Measurements from ENCODE around the gene DIDO1.

The DIDO1 gene

DNA sequence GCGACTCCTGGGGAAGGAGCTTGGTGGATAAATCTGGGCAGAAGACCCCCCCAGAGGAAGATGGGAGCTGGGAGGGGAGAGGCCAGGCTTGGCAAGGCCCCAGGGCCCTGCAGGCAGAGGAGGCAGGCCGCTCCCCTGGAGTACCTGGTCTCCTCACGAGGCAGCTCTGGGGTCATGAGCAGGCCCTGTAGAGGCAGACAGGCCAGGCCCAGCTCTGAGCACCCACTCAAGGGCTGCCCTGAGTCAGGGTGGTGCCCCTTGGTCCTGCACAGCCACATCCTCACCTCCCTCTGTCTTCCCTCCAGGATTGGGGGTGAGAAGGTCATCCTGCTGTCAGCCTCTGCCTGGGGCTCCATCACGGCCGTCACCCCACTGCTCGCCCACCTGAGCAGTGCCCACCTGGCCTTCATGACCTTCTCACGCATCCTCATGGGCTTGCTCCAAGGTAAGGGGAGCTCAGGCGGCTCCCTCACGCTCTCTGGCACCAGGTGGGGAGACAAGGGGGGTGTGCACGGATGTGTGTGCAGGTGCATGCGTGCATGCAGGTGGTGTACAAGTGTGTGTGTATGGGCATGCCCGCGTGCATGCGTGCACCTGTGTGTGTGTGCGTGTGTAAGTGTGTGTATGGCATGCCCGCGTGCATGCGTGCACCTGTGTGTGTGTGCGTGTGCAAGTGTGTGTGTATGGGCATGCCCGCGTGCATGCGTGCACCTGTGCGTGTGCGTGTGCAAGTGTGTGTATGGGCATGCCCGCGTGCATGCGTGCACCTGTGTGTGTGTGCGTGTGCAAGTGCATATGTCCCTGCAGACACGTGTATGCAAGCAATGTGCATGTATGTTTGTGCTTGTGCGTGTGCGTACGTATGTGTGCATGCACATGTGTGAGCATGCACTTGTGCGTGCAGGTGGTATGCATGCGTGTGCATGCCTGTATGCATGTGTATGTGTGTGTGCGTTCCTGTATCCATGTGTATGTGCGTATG, 31.1 kb upstream of the DIDO1 start:
- H3K18ac ChIP-seq (ENCODE audit: low read length), result no peak overlapping the region
- H2AK5ac ChIP-seq (ENCODE audit: low read length), result no peak overlapping the region
- H4K12ac ChIP-seq (ENCODE audit: low read depth, low read length), result no peak overlapping the region
- peak overlapping the region; percentile 54 for H3K4me3 ChIP-seq (ENCODE audit: low read depth, low read length)
- no peak overlapping the region for H3K4me2 ChIP-seq (ENCODE audit: low read length)
- H3K36me3 ChIP-seq (ENCODE audit: control insufficient read depth in 1 of 2, insufficient read depth in 2 of 2, low read length in 2 of 2), result peaks cover 0 to 2% of the 10 kb centered on the region in 2 experiments
- no peaks in the 10 kb centered on the region for H3K27me3 ChIP-seq (ENCODE audit: insufficient read depth, low read length)
- no peak overlapping the region for H3K4ac ChIP-seq (ENCODE audit: low read depth, low read length)
- DNase-seq, result no peak
- H3K79me1 ChIP-seq (ENCODE audit: low read length), result no peaks in the 10 kb centered on the region
- no peak overlapping the region for H4K91ac ChIP-seq (ENCODE audit: low read depth, low read length)
- H2BK12ac ChIP-seq (ENCODE audit: low read length), result no peak overlapping the region
- H3K9me3 ChIP-seq (ENCODE audit: insufficient read depth, low read depth, low read length), result peaks cover 3% of the 10 kb centered on the region
- peaks cover 13 to 15% of the 10 kb centered on the region in 2 experiments for H3K4me1 ChIP-seq (ENCODE audit: control insufficient read depth in 1 of 2, insufficient read depth in 2 of 2, low read length in 2 of 2)
- no peaks in the 10 kb centered on the region for H3K79me2 ChIP-seq (ENCODE audit: control insufficient read depth, insufficient read depth, low read length, poor library complexity)
- no peak overlapping the region for H3K27ac ChIP-seq (ENCODE audit: low read depth, low read length)
- no CpG with 5 or more reads among the region's 36 CpGs for WGBS (ENCODE audit: extremely low coverage, insufficient coverage, insufficient read length)
- H2BK120ac ChIP-seq (ENCODE audit: insufficient read depth, low read length, poor library complexity), result no peak overlapping the region
- H3K14ac ChIP-seq (ENCODE audit: low read length), result no peak overlapping the region
- H3K23ac ChIP-seq (ENCODE audit: low read length), result peak overlapping the region; percentile 88
- no peak overlapping the region for H4K8ac ChIP-seq (ENCODE audit: low read depth, low read length)
- peak overlapping the region; percentile 65 for H3K9ac ChIP-seq (ENCODE audit: low read length)
- H2BK5ac ChIP-seq (ENCODE audit: low read depth, low read length, poor library complexity), result no peak overlapping the region
- no peak overlapping the region for H2AFZ ChIP-seq (ENCODE audit: insufficient read depth, low read length, poor library complexity)

- Histone ChIP-seq H3K27ac (ENCODE audit: low read depth, low read length) (no peak overlapping the region), H2AFZ (ENCODE audit: insufficient read depth, low read length, poor library complexity) (no peak overlapping the region), H2BK5ac (ENCODE audit: low read depth, low read length, poor library complexity) (no peak overlapping the region), H2AK5ac (ENCODE audit: low read length) (no peak overlapping the region), H3K36me3 (ENCODE audit: control insufficient read depth in 1 of 2, insufficient read depth in 2 of 2, low read length in 2 of 2) (peaks cover 0 to 2% of the 10 kb centered on the region in 2 experiments), H3K4me1 (ENCODE audit: control insufficient read depth in 1 of 2, insufficient read depth in 2 of 2, low read length in 2 of 2) (peaks cover 13 to 18% of the 10 kb centered on the region in 2 experiments), H2BK120ac (ENCODE audit: insufficient read depth, low read length, poor library complexity) (no peak overlapping the region), H3K18ac (ENCODE audit: low read length) (no peak overlapping the region), H3K79me2 (ENCODE audit: control insufficient read depth, insufficient read depth, low read length, poor library complexity) (no peaks in the 10 kb centered on the region), H4K12ac (ENCODE audit: low read depth, low read length) (no peak overlapping the region), H3K9ac (ENCODE audit: low read length) (no peak overlapping the region), H4K91ac (ENCODE audit: low read depth, low read length) (no peak overlapping the region), H2BK12ac (ENCODE audit: low read length) (no peak overlapping the region), H3K79me1 (ENCODE audit: low read length) (no peaks in the 10 kb centered on the region), H3K4me3 (ENCODE audit: low read depth, low read length) (no peak overlapping the region), H3K4ac (ENCODE audit: low read depth, low read length) (no peak overlapping the region), H3K14ac (ENCODE audit: low read length) (no peak overlapping the region), H4K8ac (ENCODE audit: low read depth, low read length) (no peak overlapping the region), H3K23ac (ENCODE audit: low read length) (no peak overlapping the region), H3K9me3 (ENCODE audit: insufficient read depth, low read depth, low read length) (peaks cover 3% of the 10 kb centered on the region), H3K27me3 (ENCODE audit: insufficient read depth, low read length) (no peaks in the 10 kb centered on the region), H3K4me2 (ENCODE audit: low read length) (no peak overlapping the region)
- no peak for DNase-seq
- no CpG with 5 or more reads among the region's 25 CpGs for WGBS (ENCODE audit: extremely low coverage, insufficient coverage, insufficient read length)
Observed at GRCh38 chr20:62956387-62957135, 30.3 kb upstream of the DIDO1 start.

DNA sequence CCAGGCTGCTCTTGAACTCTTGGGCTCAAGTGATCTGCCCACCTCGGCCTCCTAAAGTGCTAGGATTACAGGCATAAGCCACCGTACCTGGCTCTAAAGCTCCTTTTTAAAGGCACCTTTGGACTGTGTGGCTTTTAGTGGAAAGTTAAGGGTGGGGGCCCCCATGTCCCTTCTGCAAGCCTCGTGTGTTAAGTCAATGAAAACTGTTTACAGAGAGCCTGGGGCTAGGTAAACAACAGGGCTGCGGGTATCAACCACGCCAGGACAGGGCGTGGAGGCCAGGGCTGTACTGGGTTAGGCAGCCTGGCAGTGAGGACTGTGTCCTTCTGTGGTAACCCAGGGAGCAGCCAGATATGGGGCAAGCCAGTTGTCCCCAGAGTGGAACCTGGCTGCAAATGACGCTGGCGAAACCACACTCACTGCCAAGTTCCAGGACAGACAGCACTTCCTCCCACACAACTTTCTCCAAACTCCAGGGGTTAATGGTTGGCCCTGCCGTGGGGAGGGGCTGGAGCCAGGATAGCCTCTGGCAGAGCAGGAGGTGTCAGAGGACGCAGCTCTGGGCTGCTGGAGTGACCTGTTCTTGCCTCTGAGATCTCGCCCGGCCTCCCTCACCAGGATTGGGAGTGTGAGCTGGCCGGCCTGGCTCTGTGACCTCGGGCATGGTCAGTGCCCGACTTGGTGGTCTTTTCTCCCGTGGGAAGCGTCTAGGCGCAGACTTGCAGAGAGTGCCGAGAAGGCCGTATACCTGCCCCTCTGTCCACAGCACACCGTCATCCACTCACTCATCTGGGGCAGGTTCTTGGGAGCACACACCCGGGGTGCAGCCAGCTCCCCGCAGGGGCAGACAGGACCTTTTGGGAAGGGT, 29.4 kb upstream of the DIDO1 start:
- Histone ChIP-seq H3K18ac (ENCODE audit: low read length) (no peak overlapping the region), H2BK5ac (ENCODE audit: low read depth, low read length, poor library complexity) (no peak overlapping the region), H3K4me2 (ENCODE audit: low read length) (no peak overlapping the region), H2AFZ (ENCODE audit: insufficient read depth, low read length, poor library complexity) (no peak overlapping the region), H3K14ac (ENCODE audit: low read length) (no peak overlapping the region), H3K9ac (ENCODE audit: low read length) (no peak overlapping the region), H2BK12ac (ENCODE audit: low read length) (no peak overlapping the region), H3K36me3 (ENCODE audit: control insufficient read depth in 1 of 2, insufficient read depth in 2 of 2, low read length in 2 of 2) (peaks cover 5 to 6% of the 10 kb centered on the region in 2 experiments), H4K12ac (ENCODE audit: low read depth, low read length) (no peak overlapping the region), H3K27ac (ENCODE audit: low read depth, low read length) (no peak overlapping the region), H3K79me1 (ENCODE audit: low read length) (no peaks in the 10 kb centered on the region), H3K4me1 (ENCODE audit: control insufficient read depth in 1 of 2, insufficient read depth in 2 of 2, low read length in 2 of 2) (peaks cover 13 to 18% of the 10 kb centered on the region in 2 experiments), H3K4ac (ENCODE audit: low read depth, low read length) (no peak overlapping the region), H3K79me2 (ENCODE audit: control insufficient read depth, insufficient read depth, low read length, poor library complexity) (no peaks in the 10 kb centered on the region), H3K27me3 (ENCODE audit: insufficient read depth, low read length) (no peaks in the 10 kb centered on the region), H3K23ac (ENCODE audit: low read length) (no peak overlapping the region), H4K8ac (ENCODE audit: low read depth, low read length) (no peak overlapping the region), H2AK5ac (ENCODE audit: low read length) (no peak overlapping the region), H3K9me3 (ENCODE audit: insufficient read depth, low read depth, low read length) (peaks cover 3% of the 10 kb centered on the region), H2BK120ac (ENCODE audit: insufficient read depth, low read length, poor library complexity) (no peak overlapping the region), H4K91ac (ENCODE audit: low read depth, low read length) (no peak overlapping the region), H3K4me3 (ENCODE audit: low read depth, low read length) (no peak overlapping the region)
- DNase-seq, result peak; percentile 75 to 91
- whole genome bisulfite sequencing (ENCODE audit: extremely low coverage, insufficient coverage, insufficient read length), result no CpG with 5 or more reads among the region's 23 CpGs
